ENCODE data around the gene APOBEC3G. TPM values are rescaled to one million over a fixed set of nuclear protein-coding genes. Genes with fewer than 3 reads are reported as not detected.

The APOBEC3G gene
- total and polyA plus RNA-seq, 2 donors (not counting 1 experiment from before 2014, with no cell fraction given) = 94.2 to 96.6 TPM

DNA sequence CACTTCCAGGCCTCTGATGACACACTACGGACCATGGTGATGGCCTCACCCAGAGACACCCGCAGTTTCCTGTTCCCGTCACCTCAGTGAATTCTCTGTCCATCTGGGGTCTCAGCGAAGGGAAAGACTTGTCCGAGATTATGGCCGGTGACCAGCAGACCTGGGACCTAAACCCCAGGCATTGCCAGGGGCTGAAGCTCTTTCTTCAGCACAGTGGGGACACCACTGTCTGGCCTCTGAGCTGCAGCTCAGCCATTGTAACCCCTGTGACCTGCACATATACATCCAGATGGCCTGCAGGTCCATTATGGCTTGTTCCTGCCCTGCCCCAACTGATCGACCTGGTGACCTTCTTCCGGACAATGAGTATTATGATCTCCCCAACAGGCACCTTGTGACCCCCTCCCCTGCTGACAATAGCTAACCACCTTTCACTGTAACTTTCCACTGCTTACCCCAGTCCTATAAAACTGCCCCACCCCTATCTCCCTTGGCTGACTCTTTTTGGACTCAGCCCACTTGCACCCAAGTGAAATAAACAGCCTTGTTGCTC lies 53.2 kb downstream of the APOBEC3G start:
- no peak overlapping the region for H3K27ac ChIP-seq (ENCODE audit: low read length in 2 of 2)
- peaks cover 34% of the 10 kb centered on the region for H4K20me1 ChIP-seq (ENCODE audit: control insufficient read depth, insufficient read depth, low read length, poor library complexity, severe bottlenecking)
- H2AFZ ChIP-seq (ENCODE audit: insufficient read depth, low read depth, low read length, poor library complexity, severe bottlenecking) = no peak overlapping the region
- Mint-ChIP-seq H3K9me3 (ENCODE audit: insufficient read depth) (no peaks in the 10 kb centered on the region), H3K4me1 (no peaks in the 10 kb centered on the region), H3K27me3 (no peaks in the 10 kb centered on the region), H3K4me3 (no peak overlapping the region), H3K27ac (no peak overlapping the region)
- H3K9ac ChIP-seq (ENCODE audit: low read length) = no peak overlapping the region
- CTCF ChIA-PET = no interaction called here
- POLR2A ChIA-PET = no interaction called here
- H3K79me2 ChIP-seq (ENCODE audit: control insufficient read depth, insufficient read depth, low read length) = no peaks in the 10 kb centered on the region
- H3K4me1 ChIP-seq (ENCODE audit: control insufficient read depth in 2 of 2, insufficient read depth in 2 of 2, low read length in 2 of 2) = no peaks in the 10 kb centered on the region
- no peaks in the 10 kb centered on the region for H3K27me3 ChIP-seq (replicated peaks in 1 of 4; ENCODE audit: control extremely low read depth in 1 of 4, control insufficient read depth in 3 of 4, insufficient read depth in 4 of 4, low read length in 3 of 4)
- TF ChIP-seq, protein P1, sequence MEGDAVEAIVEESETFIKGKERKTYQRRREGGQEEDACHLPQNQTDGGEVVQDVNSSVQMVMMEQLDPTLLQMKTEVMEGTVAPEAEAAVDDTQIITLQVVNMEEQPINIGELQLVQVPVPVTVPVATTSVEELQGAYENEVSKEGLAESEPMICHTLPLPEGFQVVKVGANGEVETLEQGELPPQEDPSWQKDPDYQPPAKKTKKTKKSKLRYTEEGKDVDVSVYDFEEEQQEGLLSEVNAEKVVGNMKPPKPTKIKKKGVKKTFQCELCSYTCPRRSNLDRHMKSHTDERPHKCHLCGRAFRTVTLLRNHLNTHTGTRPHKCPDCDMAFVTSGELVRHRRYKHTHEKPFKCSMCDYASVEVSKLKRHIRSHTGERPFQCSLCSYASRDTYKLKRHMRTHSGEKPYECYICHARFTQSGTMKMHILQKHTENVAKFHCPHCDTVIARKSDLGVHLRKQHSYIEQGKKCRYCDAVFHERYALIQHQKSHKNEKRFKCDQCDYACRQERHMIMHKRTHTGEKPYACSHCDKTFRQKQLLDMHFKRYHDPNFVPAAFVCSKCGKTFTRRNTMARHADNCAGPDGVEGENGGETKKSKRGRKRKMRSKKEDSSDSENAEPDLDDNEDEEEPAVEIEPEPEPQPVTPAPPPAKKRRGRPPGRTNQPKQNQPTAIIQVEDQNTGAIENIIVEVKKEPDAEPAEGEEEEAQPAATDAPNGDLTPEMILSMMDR (IDR thresholded peaks at IDR 0.05) = no peak
- no peak for TF ChIP-seq EZH2 (IDR thresholded peaks at IDR 0.05; ENCODE audit: borderline replicate concordance, insufficient read depth, low read depth, low read length, poor library complexity, severe bottlenecking)
- no peak for ATAC-seq (ENCODE audit: low read depth)
- 93% methylated on average over 8 of the region's 8 CpGs for WGBS (ENCODE audit: insufficient coverage)
- intact Hi-C loops (cut with micrococcal nuclease) = no loop called here
- no peak for DNase-seq
- H3K4me2 ChIP-seq (replicated peaks; ENCODE audit: low read depth, low read length, poor library complexity, severe bottlenecking) = no peak overlapping the region
- H3K9me3 ChIP-seq (ENCODE audit: control extremely low read depth in 1 of 3, control insufficient read depth in 2 of 3, insufficient read depth in 1 of 3, low read length in 2 of 3) = peaks cover 0 to 4% (median 0%) of the 10 kb centered on the region in 3 donors
- H3K4me3 ChIP-seq (ENCODE audit: control extremely low read depth in 1 of 5, extremely low read depth in 1 of 5, insufficient read depth in 1 of 5, low read depth in 2 of 5, low read length in 4 of 5) = no peak overlapping the region
- H3K36me3 ChIP-seq (replicated peaks in 1 of 2; ENCODE audit: control extremely low read depth in 1 of 2, control insufficient read depth in 1 of 2, extremely low read depth in 1 of 2, insufficient read depth in 2 of 2, low read length in 1 of 2) = peaks cover 0 to 25% of the 10 kb centered on the region in 2 experiments

DNA sequence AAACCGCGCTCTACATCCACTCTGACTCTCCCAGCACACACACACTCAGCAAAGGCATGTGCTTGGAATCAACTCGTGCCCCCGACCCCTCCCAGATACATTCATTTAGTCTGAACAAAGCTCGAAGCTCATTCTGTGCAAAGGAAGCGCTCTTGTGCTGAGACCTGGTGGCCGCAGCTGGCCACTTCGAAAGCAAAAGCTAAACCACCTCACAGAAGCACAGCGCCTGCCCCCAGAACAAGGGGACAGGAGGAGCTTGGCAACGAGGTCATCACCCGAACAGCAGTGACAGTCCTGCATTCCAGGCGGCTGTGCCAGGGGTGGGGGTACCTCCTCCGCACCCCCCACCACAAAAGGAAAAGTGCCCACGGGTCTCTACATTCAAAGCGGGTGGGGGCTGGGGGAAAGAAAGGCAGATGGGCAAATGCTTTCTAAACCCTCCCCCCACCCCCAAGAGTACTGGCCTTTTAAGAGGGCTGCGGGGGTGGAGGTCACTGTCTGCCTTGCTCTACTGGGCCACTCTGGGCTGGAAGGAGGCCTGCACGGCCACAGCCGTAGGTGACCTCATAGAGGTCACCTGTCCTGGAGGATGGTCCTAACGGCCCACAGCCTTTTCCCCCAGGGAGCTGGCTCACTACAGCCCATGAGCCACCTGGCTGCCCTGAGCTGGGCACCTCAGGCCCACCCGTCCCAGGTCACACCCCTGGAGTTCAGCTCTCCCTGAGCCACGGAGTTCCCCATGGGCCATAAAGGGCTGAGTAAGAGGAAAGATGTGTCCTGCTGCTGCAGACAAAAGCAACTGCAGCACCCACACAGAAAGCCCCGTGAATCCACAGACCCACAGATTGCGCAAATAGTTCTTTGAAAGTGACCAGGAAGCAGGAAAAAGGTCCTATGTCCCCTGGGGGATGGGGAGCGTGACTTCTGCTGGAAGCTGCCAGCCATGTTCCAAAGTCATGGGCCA lies 54.1 kb downstream of the APOBEC3G start:
- Mint-ChIP-seq H3K27me3 (no peaks in the 10 kb centered on the region), H3K4me3 (no peak overlapping the region), H3K9me3 (ENCODE audit: insufficient read depth) (no peaks in the 10 kb centered on the region), H3K27ac (no peak overlapping the region), H3K4me1 (no peaks in the 10 kb centered on the region)
- Histone ChIP-seq H4K20me1 (ENCODE audit: control insufficient read depth, insufficient read depth, low read length, poor library complexity, severe bottlenecking) (peaks cover 41% of the 10 kb centered on the region), H3K9me3 (ENCODE audit: control extremely low read depth in 1 of 3, control insufficient read depth in 2 of 3, insufficient read depth in 1 of 3, low read length in 2 of 3) (peaks cover 0 to 4% (median 0%) of the 10 kb centered on the region in 3 donors), H2AFZ (ENCODE audit: insufficient read depth, low read depth, low read length, poor library complexity, severe bottlenecking) (no peak overlapping the region), H3K4me1 (ENCODE audit: control insufficient read depth in 2 of 2, insufficient read depth in 2 of 2, low read length in 2 of 2) (no peaks in the 10 kb centered on the region), H3K27ac (ENCODE audit: low read length in 2 of 2) (no peak overlapping the region), H3K9ac (ENCODE audit: low read length) (no peak overlapping the region), H3K27me3 (replicated peaks in 1 of 4; ENCODE audit: control extremely low read depth in 1 of 4, control insufficient read depth in 3 of 4, insufficient read depth in 4 of 4, low read length in 3 of 4) (no peaks in the 10 kb centered on the region), H3K4me3 (ENCODE audit: control extremely low read depth in 1 of 5, extremely low read depth in 1 of 5, insufficient read depth in 1 of 5, low read depth in 2 of 5, low read length in 4 of 5) (no peak overlapping the region), H3K79me2 (ENCODE audit: control insufficient read depth, insufficient read depth, low read length) (no peaks in the 10 kb centered on the region), H3K36me3 (replicated peaks in 1 of 2; ENCODE audit: control extremely low read depth in 1 of 2, control insufficient read depth in 1 of 2, extremely low read depth in 1 of 2, insufficient read depth in 2 of 2, low read length in 1 of 2) (peaks cover 0 to 26% of the 10 kb centered on the region in 2 experiments), H3K4me2 (replicated peaks; ENCODE audit: low read depth, low read length, poor library complexity, severe bottlenecking) (no peak overlapping the region)
- TF ChIP-seq EZH2 (IDR thresholded peaks at IDR 0.05; ENCODE audit: borderline replicate concordance, insufficient read depth, low read depth, low read length, poor library complexity, severe bottlenecking) = no peak
- TF ChIP-seq, protein P1 (IDR thresholded peaks at IDR 0.05) = no peak
- DNase-seq (no peak), ATAC-seq (ENCODE audit: low read depth) (no peak)
- POLR2A ChIA-PET = interaction anchor here (0.5 kb wide), 1 partner anchor 188 kb away, joined by 3 read pairs; no protein-coding TSS in a partner anchor
- intact Hi-C loops (cut with micrococcal nuclease) = no loop called here
- 82% methylated on average over 16 of the region's 24 CpGs for WGBS (ENCODE audit: insufficient coverage)
- CTCF ChIA-PET = no interaction called here
